HG03060 (cell line): ENCODE results near the gene CCDC60.
"Not testable (repeated sequence)": the region's sequence is repeated elsewhere in the genome, so short reads cannot be mapped to it uniquely, and the experiment has no call there.

Experiments
- ATAC-seq: cut with Tn5 transposase; IDR thresholded peaks from one replicate; pipeline ENCODE4 v1.9.1; 2021; ENCODE audit warnings: low read depth, moderate number of reproducible peaks; ENCODE audit not compliant: unreplicated experiment

Gene CCDC60

DNA sequence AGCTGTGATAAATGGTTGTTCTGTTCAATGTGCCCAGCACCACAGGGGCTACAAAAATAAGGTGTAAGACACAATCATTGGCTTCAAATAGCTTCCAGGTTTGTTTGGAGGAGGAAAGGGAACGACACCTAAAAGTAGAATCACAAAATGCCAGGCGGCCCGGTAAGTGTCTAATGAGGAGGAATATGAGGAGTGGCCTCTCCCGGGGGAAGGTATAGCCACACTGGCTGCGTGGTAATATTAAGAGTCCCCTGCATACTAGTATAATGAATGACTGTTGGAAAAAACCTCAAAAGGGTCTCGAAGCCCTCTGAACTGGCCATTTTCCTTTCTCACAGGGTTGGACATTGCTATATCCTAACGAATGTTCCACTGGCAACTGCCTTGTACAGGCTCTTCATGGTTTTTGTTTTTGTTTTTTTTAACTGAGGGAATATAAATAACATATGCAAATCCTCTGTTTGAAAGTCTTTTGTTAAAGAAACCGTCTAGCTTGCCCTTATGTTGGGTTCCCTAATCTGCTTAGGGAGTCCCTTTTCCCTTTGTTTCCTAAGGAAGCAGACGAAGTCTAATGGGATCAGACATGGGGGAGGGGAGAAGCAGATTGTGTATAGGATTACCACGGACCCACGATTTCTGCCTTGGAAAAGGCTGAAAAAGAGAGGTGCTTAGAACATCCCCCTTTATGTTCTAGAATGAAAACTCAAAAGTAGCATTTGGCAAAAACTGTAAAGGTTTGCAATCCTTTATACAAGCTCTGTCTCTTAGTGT, 4.2 kb downstream of the CCDC60 start:
- ATAC-seq, result no peak

DNA sequence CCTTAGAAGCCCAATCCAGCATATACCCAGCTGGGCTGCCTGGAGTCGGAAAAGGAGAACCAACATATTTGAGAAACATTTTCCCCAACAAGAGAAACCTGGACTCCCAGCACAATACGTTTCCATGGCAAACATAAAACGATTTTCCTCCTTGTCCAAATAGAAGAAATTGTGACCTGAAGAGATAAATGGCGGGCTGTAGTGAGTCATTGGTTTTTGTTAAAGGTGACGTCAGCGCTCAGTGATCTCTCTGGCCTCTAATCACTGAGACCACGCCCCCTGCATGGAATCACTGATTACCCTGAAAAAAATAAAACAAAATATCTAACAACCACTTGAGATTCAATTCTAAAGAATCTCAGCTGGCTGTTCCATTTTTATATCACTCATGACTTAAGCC, 6.0 kb downstream of the CCDC60 start:
- ATAC-seq, result no peak

DNA sequence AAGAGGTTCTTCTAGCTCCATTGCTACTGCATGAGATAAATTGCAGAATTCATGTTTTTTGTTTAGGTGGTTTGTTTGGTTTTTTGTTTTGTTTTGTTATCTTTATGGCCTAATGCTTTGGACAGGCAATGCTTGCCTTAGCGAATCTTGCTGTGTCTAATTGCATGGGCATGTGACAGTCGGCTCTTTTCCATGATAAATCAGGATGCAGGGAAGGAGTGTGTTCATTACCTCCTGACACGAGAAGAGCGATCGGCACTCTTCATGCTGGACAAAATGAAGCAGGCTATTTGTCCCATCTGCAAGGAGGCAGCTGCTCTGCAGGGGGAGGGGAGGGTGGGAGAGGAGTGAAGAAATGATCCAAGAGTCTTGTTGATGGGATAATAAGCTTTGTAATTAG, 6.5 kb downstream of the CCDC60 start:
- ATAC-seq, result no peak

DNA sequence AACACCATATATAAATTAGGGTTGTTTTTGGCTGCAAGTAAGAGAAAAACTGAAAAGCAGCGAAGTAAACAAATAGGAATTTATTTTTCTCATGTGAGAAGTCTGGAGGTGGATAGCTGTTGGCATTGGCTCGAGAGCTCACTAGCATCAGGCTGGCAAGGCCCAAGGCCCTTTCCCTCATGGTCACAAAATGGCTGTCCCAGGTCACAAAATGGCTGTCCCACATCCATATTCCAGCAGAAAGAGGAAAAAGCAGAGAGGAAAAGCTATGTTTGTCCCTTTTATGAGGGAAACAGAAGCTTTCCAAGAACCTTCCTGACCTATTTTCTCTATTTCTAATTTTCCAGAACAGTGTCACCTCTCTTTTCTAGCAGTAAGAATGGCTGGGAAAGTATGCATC, 7.5 kb downstream of the CCDC60 start:
- no peak for ATAC-seq

DNA sequence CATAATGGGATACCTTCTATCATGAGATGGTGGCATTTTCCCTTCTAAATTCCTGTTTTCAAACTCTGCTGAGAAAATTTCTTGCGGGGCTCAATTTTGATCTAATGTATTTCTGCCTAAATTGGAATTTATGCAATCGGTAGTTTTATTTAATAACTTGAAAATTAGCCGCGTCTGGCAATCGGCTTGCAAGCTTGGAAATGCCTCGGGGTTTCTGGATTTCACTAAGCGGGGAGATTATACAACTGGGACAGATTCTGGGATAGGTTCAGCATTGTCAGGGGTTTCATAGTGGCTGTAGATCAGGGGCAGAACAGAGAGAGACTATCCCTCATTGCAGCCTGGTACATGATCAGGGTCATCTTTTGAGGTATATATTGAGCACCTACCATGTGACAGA, 8.6 kb downstream of the CCDC60 start:
- ATAC-seq, result no peak

DNA sequence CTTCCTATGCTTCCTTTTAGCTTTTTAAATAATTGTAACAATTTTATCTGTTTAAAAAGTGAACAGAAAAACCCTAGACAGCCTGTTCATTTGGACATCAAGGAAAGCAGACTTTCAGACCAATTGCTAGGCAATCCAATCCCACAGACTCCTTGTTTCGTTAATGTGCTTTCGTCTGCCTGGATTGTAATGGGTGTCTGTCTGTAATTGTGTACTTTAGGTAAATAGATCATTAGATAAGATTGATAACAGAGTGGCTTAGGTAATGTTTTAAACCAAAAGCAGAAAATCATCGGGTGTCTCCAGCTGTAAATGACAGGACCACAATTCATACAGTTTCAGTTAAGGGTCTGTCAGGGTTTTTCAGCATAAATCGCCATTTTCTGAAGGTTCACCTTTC, 19.6 kb downstream of the CCDC60 start:
- ATAC-seq, result no peak

DNA sequence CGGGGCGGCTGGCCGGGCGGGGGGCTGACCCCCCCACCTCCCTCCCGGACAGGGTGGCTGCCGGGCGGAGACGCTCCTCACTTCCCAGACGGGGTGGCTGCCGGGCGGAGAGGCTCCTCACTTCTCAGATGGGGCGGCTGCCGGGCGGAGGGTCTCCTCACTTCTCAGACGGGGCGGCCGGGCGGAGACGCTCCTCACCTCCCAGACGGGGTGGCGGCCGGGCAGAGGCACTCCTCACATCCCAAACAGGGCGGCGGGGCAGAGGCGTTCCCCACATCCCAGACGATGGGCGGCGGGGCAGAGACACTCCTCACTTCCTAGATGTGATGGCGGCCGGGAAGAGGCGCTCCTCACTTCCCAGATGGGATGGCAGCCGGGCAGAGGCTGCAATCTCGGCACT, 25.8 kb downstream of the CCDC60 start:
- not testable (repeated sequence) for ATAC-seq

DNA sequence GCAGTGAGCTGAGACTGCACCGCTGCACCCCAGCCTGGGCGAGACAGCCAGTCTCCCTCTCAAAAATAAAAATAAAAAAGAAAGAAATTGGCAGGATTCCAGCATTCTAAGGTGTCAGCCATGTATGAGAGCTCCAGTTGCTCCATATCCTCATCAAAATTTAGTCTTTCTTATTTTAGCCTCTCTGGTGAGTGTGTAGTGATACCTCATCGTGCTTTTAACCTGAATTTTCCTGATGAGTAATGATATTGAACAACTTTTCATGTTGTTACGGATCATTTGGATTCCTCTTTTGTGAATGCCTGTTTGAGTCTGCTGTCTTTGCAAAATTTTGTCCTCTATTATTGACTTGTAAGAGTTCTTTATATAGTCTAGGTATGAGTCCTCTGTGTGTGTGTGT, 28.5 kb downstream of the CCDC60 start:
- ATAC-seq, result no peak

DNA sequence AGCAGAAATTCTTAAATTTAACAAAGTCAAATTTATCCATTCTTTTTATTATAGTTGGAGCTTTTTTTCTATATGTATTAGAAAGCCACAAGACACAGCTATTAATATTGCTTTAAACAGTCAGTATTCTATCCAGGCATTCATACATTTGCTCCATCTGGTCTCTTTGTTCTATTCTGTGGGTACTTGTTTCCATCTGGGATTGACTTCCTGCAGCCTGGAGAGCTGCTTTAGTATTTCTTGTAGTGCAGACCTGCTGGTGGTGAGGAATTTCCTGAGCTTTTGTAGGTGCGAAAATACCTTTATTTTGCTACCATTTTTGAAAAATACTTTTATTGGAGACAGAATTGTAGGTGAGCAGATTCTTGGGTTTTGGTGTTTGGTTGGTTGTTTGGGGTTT, 29.0 kb downstream of the CCDC60 start:
- no peak for ATAC-seq

DNA sequence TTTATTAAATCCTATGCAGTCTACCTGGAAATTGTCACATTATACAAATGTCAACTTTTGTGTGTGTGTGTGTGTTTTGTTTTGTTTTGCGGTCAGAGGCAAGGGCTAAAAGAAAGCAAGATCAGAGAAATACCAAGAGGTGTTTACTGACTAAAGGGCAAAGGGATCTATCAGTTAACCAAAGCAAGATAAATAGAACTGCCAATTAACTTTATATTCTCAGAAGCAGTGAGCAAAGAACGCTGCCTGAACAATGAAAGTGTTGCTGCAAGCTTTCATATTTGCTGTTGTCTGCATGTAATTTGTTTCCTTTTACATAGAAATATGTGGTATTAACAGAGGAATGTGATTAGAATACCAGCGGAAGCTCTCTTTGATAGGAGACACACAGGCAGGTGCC, 30.9 kb downstream of the CCDC60 start:
- no peak for ATAC-seq

DNA sequence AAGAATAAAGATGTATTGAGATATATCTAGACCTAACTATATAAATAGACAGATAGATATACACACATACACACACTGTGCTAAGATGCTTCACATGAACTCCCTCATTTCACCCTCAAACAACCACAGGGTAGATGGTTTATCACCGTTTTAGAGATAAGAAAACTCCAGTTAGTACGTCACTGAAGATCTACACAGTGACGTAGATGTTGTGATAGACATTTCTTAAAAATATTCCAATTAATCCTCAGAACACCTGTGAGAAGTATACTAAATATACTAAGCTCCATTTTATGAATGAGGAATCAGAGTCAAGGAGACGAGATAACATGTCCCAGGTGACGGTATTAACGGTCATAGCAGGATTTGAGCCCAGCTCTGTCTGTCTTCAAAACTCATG, 31.5 kb downstream of the CCDC60 start:
- no peak for ATAC-seq

DNA sequence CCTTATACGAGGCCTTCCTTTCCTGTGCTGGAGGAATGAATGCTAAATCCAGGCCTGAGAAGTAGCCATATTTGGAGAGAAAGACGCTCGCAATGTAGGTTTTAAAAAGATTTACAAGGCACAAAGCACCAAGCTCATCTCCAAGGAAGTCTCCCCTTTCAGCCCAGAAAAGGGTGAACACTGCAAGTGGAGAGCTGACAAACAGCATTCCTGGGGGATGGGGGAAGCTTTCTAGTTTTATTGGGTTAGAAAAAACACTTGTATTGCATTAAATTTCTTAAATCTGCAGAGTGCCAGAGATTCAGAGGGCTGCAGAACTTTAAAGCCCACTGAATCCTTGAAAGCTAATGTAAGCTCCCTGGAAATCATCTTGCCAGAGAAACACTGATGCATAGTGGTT, 34.6 kb downstream of the CCDC60 start:
- ATAC-seq, result no peak

DNA sequence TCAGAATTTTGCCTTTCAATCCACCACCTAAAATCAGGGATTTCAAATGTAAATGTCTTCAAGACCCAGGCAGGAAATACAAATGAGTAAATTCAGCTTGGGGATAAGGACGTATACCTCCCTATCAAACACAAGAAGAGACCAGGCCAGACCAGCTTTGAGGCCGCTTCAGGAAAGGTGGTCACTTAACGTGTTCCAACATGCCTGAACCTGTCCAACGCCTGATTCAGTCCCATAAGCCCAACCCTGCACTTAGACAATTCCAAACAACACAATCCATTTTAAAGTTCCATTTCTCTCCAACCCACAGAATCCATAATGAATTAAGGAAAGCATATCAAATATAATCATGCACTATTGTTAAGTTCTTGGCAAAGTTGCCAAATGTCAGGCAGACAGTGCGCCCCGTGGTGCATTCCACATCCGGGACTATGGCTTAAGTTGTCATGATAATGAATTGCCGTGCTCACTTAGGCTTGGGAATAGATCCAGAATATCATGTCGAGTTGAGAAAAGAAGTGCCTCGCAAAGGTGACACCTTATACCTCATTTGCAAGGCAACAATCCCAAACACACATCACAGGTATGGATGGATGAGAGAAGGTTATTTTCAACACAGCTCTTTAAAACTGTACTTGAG, 35.5 kb downstream of the CCDC60 start:
- no peak for ATAC-seq

DNA sequence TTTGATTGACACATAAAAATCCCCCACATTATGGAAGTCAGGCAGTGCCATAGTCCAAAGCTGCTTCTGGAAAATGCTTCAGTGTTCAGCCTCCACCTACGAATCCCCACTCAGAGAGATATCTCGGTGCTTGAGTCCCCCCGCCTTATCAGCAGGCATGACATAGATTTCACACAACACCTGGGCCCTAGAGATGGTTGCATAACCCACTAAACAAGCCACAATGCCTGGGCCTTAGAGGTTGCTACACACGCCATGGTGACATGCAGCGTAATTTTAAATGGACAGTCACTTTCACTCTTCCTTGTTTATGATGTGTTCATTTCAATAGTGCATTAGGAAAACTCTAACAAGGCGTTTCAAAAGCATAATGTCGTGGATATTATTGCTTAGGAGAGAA, 38.0 kb downstream of the CCDC60 start:
- ATAC-seq, result no peak

DNA sequence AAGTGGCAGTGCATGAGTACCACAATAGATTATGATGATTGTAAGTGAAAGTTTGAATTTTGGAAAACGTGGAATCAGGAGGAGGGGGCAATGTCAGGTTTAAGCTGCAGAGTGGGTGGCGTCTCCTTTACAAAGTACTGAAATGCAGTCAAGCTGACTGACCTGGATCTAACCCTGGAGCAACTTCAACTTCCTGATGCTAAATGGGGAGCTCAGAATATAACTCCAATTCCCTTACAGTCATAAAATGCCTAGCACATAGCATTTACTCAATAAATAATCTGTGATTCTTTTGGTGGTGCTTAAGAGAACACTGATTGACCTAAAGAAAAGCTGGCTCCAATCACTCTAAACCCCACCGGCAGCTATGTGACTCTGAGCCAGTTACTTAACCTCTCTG, 38.5 kb downstream of the CCDC60 start:
- no peak for ATAC-seq

DNA sequence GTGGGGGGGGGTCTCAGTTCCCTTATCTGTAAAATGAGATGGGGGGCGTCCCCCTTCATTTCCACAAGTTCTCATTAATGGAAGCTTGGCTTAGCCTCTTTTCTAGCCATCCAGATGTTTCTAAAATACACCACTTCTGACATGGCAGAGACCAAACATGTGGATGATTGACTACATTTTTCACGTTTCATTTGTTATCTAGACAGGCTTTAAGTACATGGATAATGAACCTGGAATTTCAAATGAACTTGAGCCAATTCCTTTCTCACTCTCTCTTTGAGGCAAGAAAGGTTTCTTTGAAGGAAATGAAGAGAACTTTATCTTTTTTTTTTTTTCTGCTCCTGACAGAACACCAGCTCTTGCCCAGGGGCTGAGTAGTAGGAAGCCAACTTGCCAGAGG, 39.1 kb downstream of the CCDC60 start:
- ATAC-seq, result no peak

DNA sequence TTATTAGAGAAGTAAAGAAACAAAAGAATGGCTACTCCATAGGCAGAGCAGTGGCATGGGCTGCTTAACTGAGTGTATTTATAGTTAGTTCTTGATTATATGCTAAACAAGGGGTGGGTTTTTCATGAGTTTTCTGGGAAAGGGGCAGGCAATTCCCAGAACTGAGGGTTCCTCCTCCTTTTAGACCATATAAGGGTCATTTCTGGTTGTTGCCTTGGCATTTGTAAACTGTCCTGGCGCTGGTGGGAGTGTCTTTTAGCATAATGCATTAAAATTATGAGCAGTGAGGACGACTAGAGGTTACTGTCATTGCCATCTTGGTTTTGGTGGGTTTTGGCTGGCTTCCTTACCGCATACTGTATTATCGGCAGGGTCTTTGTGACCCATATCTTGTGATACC, 40.1 kb downstream of the CCDC60 start:
- ATAC-seq, result no peak

DNA sequence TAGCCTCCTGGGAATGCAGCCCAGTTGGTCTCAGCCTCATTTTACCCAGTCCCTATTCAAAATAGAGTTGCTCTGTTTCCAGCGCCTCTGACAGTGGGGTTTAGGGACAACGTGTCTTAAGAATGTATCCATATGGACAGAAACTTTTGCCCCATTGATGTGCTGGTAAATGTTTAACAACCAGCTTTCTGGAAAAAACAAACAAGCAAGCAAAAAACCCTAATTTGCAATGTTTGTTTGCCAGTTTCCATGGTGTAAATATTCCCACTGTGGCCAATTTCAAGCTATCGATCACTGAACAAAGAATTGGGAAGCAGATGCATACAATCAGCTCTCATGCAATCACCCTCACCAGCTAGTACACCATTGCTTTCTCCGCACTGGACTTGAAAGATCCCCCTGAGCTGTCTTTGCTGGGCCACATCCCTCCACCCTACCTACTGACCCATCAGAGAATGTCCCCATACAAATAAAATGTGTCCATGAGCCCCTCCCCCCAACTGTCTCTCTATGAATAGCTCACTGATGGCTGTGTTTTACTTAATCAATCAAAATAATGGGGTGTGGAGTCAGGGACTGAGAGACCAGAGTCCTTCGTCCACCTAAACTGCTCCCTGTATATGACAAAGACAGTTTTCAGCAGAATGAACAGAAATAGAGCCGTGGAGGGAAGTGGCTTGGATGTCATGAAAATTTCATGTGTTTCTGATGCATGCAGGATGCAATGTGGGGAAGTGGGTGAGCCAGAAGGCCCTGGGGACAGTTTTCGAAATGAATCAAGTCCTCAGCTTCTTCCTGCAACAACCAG, 40.8 kb downstream of the CCDC60 start:
- no peak for ATAC-seq

DNA sequence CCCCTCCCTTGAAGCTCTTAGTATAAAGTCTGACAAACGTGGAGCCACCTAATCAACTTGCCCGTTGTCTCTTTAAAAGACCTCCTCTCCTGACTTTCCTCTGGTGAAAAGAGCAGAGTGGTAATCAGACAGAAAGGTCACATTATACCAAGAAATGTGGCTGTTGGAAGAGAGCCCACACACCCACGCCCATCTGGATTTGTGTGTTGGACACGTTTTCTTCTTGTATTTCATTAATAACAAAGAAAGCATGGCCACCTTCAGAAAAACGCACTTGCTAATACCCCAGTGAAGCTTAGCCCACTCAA, 41.3 kb downstream of the CCDC60 start:
- no peak for ATAC-seq

DNA sequence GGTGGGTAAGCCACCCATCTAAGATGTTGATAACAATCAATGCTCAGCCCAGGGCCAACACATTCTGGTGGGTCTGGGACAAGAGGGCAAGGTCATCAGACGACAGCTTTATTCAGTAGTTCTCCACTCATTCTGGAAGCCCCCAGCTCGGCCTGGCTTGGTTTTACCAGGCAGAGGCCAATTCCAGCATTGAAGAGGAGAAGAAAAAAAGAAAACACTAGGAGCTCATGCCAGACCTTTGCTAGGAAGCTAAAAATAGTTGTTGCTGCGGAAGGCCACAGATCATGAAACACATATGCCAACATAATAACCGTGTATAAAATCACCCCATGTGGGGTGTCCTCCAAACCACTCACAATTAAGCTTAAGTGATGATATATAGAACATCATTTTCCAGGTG, 44.4 kb downstream of the CCDC60 start:
- ATAC-seq, result no peak

DNA sequence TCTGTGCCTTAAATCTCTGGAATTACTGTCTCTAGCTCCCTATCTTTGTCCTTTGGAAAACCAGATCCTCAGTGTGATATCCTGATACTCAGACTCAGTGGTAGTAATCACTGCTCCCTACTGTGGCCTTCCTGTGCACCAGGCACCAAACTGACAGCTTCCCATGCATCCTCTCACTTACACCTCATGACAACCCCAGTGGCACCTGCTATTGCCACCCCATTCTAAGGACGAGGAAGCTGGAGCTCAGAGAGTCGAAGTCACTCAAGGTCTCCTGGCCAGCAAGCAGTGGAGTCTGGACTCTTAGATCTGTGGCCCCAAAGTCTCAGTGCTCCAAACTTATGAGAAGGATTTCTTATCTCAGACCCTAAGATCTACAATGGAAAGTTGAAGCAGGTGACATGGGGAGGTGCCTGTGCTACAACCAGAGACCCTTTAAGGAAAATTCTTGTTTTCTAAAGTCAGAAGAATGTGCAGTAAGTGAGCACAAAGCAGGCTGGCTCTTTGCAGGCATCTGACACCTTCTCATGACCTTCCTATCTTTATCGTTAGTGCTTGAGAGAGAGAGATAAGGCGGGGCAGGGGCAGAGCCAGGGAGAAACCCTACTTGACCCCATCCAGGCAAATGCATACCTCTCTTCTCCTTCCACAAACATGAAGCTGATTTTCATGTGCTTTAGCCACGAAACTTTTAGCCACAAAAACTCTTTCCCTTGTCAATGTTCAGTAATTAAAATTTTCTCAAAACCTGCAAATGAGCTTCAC, 47.1 kb downstream of the CCDC60 start:
- ATAC-seq, result no peak
